HPDE6-E6E7 (cell line): Measurements from ENCODE around the gene SLX1B.
A peak's percentile ranks its signal among the peaks of the same experiment; 100 is the strongest.
"Not testable (repeated sequence)": the region's sequence is repeated elsewhere in the genome, so short reads cannot be mapped to it uniquely, and the experiment has no call there.

Experiments
- DNase-seq: peaks from one replicate; pipeline ENCODE4 v3.0.0; 2011; ENCODE audit warnings: missing footprints; ENCODE audit errors: extremely low spot score

The SLX1B gene

DNA sequence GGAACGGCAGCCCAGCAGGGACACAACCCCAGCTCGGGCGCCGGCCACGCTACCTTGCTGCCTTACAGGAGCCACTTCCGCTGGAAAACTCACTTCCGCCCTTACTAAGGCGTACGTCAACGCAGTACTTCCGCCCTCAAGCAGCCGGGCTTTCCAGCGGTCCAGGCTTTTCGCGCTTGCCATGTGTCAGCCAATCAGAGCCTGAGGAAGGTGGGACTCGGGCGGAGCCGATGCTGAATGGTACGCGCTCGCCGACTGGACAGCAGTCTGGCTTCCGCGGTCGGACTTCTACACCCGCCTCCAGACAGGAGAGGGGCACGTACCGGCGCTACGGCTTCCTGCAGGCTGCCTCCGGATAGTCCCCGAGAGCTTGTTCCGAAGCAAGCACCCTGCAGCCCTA is at the start of gene SLX1B, which contains the start of gene BOLA2:
Gene SLX1B (plus strand): TSS at position 265 of the 400 bp plus-strand sequence.
Gene BOLA2 (minus strand): TSS at position 83 of the 400 bp plus-strand sequence. CDS start 98 bp downstream, outside the sequence.
- not testable (repeated sequence) for DNase-seq

DNA sequence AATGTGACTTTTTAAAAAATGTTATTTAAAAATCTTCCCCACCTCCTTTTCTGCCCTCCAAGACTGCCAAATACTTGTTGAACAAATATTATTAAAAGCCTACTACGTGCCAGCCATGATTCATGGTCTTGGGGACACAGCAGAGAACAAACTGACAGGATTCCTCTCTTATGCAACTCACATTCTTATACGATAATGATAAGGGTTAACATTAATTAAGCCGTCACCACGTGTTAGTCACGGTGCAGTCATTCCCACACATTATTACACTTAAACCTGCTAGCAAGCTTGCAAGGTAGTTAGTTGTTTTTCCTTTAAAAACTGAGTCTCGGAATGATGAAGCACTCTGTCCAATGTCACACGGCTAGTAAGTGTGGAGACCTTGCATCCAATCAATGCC is 49.1 kb upstream of the SLX1B start:
- DNase-seq, result peak; percentile 2

DNA sequence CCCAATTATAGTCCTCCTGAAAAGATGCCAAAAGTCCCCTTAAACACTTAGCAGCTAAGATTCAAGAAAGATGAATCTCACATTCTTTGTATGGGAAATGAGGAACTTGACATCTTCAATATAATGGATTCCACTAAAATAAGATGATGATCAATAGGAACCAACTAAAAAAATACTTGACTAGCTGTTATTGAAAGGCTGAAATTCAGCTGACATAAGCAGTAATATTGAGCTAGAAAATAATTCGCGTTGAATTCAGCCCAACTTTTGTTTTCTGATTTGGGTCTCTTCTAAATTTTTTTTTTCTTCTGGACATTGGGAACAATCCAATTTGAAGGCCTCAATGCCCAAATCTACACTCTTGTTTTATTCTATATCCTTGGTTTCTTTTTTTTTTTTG is 30.7 kb upstream of the SLX1B start:
- not testable (repeated sequence) for DNase-seq

DNA sequence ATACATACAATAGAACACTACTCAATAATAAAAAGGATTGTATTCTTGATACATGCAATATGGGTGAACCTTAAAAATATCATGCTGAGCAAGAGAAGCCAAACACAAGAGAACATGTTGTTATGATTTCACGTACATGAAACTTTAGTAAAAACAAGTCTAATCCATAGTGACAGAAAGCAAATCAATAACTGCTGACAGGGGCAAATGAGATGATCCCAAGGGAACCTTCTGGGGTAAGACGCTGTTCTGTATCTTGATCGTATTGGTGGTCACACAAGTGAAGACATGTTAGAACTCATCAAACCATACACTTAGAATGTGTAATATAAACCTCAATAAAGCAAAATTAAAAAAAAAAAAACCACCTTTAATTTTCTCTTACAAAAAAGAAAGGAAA is 28.9 kb upstream of the SLX1B start:
- DNase-seq, result not testable (repeated sequence)

DNA sequence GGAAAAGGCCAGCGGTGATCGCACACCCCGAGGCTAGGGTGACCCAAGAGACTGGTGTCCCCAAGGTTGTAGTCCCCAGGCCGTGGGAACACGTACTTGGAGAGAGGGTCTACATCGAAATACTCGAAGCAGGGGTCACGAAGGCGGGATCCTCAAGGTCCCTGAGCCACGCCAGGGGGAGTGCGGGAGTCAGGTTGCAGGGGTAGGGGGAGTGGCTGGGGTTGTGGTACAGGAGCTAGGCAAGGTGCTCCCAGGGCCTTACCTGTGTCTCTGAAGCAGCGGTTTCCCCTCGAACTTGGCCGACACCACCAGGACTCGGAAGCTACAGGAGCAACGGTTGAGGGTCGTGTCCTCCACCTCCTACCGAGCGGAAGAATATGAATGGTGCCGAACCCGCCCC is 579 bp upstream of the SLX1B start:
- DNase-seq, result not testable (repeated sequence)

DNA sequence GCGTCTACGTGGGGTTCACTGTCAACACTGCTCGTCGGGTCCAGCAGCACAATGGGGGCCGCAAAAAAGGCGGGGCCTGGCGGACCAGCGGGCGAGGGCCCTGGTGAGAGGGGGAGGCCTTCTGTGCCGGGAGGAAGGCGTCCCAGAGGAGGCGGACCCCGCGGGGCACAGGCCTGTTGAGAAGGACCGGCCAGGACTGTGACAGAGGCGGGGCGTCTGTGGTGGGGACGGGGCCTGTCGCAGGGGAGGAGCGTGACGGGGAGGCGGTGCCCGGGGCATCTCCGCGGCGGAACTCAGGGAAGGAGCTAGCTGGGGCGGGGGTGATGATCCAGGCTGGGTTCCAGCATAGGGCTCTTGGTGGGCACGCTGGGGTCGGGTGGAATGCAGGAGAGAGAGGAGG is 495 bp downstream of the SLX1B start:
- DNase-seq, result not testable (repeated sequence)

DNA sequence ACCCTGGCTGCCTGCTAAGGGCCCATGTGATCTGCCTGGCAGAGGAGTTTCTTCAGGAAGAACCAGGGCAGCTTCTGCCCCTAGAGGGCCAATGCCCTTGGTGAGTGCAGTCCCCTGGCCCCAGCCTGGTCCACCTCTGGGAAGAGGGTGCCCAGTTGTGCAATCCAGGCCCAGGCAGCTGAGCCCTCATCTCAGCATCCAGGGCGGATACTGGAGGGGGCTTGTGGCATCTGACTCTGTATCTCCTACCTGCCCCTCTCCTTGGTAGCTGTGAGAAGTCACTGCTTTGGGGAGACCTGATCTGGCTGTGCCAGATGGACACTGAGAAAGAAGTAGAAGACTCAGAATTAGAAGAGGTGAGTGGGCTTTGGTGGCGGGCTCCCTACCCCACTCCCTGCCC is 3.3 kb downstream of the SLX1B start:
- not testable (repeated sequence) for DNase-seq

DNA sequence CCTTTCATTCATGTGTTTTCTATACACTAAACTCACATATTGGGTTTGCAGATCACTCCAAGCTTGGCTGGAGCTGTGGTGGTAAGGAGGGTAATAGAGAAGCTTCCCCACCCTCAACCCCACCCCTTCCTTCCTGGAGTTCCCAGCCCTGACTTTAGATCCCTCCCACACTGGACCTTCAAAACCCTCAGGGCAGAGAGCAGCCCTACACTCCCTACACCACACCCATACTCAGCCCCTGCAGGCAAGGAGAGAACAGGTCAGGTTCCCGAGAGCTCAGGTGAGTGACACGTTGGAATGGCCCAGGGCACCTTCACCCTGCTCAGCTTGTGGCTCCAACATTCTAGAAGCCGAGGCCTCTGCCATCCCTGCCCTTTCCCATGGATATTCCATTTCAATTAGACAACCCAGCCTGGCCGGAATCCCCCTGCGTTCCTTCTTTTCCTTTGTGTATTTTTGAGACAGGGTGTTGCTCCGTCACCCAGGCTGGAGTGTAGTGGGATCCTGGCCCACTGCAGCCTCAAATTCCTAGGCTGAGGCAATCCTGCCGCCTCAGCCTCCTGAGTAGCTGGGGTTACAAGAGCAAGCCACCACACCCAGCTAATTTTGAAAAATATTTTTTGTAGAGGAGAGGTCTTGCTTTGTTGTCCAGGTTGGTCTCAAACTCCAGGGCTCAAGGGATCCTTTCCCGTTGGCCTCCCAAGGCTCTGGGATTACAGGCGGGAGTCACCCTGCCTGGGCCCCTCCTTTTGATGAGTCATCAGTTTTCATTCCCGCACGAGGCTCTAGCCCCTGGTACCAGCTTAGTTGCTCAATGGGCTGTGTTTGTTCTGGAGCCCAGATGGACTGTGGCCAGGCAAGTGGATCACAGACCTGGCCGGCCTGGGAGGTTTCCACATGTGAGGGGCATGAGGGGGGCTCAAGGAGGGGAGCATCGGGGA is 5.6 kb downstream of the SLX1B start, which contains the start of gene SULT1A4:
Gene SULT1A4 (plus strand): TSS at position 208 of the 941 bp plus-strand sequence. CDS start 1,473 bp downstream, outside the sequence.
- DNase-seq, result not testable (repeated sequence)

DNA sequence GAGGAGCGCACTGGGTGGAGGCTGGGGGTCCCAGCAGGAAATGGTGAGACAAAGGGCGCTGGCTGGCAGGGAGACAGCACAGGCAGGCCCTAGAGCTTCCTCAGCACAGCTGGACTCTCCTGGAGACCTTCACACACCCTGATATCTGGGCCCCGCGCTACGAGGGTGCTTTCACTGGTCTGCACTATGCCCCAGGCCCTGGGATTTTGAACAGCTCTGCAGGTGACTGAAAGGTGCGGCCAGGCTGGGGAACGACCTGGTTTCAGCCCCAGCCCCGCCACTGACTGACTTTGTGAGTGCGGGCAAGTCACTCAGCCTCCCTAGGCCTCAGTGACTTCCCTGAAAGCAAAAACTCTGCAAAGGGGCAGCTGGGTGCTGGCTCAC is 6.3 kb downstream of the SLX1B start:
- not testable (repeated sequence) for DNase-seq

DNA sequence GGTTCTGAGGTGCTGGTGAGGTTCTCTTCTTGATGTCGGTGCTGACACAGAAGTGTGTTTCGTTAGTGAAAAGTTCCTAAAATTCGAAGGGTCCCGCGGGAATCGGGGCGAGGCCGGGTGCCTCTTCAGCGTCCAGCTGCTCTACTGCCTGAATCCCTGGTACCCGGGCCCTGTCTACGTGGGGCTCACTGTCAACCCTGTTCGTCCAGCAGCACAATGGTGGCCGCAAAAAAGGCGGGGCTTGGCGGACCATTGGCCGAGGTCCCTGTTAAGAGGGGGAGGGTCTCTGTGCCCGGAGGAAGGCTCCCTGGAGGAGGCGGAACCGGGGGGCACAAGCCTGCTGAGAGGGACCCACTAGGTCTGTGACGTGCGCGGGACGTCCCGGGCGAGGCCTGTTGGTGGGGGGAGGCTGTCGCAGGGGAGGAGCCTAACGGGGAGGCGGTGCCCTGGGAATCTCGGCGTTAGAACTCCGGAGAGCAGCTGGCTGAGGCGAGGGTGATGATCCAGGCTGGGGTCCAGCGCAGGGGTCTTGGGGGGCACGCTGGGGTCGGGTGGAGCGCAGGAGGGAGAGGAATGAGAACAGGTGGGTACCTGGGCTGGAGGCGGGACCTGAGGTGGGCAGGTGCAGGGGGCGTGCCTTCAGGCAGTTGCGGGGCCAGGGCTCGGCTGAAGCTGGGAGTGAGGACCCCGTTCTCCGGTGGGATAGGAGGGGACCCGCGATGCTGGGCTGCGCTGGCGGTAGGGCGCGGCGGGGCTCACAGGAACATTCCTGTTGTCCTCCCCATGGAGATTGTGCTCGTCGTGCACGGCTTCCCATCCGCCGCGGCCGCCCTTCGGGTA is 11.9 kb downstream of the SLX1B start:
- DNase-seq, result not testable (repeated sequence)

DNA sequence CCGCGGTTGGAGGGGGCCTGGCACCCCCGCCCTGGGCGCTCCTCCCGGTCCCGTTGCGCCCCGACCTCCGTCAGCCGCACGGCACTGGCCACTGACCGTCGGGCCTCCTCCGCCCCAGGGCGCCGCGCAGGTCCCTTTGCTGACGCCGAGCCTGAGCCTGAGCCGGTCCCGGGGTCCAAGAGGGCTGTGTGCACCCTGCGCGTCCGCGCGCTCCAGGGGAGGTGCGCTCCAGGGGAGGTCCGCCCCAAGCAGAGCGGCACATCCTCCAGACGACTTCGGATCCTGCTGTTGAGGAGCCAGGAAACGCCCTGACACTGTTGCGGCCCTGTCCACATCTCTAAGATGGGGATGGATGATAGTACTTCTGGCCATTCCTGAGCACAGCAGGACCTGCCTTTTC is 12.6 kb downstream of the SLX1B start:
- not testable (repeated sequence) for DNase-seq

DNA sequence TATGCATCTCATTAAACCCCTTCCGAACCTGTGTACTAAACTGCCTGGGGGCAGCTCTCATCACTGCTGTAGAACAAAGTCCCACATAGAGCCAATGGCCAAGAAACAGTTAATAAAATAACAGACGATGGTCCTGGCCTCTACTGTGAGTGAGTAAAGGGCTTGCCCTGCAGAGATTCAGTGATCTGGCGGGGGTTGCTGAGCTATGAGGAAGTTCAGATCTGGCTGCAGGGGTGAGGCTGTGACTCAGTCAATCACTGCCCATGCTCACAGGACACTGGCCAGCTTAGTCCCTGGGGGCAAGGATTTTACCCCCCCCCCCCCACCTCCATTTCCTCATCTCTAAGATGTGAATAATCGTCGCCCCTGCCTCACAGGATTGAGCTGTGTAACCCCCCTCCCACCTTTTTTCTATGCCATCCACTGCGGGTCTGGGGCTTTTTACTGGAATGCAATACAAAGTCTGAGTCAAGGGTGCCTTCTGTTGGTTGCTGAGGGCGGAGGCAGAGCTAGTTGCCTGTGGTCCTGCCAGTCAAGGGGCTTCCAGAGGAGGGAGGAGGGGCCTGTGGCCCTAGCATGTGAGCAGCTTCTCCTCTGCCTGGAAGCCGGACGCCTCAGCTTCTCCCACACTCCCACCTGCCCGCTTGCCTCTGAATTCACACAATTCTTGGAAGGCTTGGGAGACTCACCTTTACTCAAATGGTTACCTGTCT is 13.5 kb downstream of the SLX1B start:
- DNase-seq, result not testable (repeated sequence)

DNA sequence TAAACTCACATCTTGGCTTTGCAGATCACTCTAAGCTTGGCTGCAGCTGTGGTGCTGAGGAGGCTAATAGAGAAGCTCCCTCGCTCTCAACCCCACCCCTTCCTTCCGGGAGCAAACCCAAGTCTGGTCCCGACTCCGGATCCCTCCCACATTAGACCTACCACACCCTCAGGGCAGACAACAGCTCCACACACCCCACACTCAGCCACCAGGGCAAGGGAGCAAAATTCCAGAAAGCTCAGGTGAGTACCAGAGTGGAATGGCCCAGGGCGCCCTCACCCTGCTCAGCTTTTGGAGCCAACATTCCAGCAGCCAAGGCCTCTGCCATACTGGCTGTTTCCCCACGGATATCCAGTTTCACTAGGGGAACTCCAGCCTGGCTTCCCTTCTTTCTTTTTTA is 15.3 kb downstream of the SLX1B start:
- DNase-seq, result not testable (repeated sequence)

DNA sequence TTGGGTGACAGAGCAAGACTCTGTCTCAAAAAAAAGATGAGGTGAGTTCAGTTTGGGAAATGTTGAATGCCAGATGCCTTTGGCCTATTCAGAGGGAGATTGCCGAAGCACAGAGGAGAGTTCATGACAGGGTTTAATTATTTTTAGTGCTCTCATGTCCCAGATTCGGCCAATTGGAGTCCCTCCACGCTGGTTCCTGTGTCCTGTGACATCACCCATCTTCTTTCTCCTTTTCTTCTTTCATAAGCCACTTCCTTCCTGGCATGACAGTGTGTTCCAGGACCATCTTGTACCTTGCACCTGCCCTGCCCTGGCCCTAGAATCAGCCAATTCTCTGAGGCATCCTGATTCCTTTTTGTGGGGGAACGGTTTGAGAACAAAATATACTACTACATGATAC is 17.7 kb downstream of the SLX1B start:
- DNase-seq, result not testable (repeated sequence)

DNA sequence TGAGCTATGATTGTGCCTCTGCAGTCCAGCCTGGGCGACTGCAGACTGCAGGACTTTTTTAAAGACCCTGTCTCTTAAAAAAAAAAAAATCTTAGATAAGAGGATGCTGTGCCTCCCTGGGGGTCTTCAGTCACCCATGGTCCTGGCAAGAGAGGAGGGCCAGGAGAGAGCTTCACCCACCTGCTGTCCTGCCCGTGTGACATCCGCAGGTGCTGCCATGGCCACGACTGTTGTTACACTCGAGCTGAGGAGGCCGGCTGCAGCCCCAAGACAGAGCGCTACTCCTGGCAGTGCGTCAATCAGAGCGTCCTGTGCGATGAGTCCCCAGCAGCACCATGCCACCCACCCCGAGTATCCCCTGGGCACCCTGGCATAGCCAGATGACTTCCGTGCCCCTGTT is 27.9 kb downstream of the SLX1B start:
- not testable (repeated sequence) for DNase-seq

DNA sequence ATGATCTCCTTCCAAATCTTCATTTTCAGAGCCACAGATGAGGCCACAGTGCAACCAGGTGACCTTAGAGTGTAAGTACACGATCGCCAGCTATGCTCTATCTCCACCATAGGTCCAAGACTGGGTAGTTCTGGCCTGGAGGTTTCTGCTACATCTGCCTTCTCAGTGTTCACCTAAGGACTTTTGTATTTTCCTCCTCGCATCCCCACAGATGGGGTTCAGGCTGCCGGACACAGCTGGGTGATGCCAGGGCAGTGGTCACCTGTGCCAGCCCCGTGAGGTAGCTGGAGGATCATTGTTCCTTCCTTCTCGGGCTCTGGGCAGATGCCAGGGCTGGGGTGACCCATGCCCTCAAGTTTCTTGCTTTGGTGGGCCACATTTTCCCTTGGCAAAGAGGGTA is 52.0 kb downstream of the SLX1B start, which contains the start of gene NPIPB12:
Gene NPIPB12 (minus strand): TSS at position 101 of the 400 bp plus-strand sequence.
- not testable (repeated sequence) for DNase-seq
